HEK293 (cell line): Measurements from ENCODE around the gene LAMA2.

Experiments used
- CTCF ChIA-PET: fragments of 350-600 bp; formaldehyde crosslinking; extraction: SDS; loops from one replicate; lab custom pipeline; 2021; ENCODE audit warnings: antibody characterized with exemption; lab: Yijun Ruan, JAX
- POLR2A ChIA-PET: fragments of 300-600 bp; formaldehyde crosslinking; extraction: SDS; loops from one replicate; lab custom pipeline; 2020; ENCODE audit warnings: antibody characterized with exemption, inconsistent platforms; lab: Yijun Ruan, JAX
- H3K27ac ChIP-seq: fragments of 200-500 bp; sonication (Bioruptor generic); 2 replicates; pipeline ENCODE4 v1.5.1; 2014; ENCODE audit warnings: low read depth, low read length, control low read depth, inconsistent platforms; ENCODE audit errors: extremely low read depth
- H3K36me3 ChIP-seq, 2 experiments: fragments of 200-500 bp in 1 of 2; sonication (Bioruptor generic) in 1 of 2; 1 replicate in 1 of 2; 2 replicates in 1 of 2; pipeline ENCODE4 v1.5.1; 2014 to 2017; ENCODE audit warnings: inconsistent platforms in 2 of 2, low read length in 2 of 2; ENCODE audit not compliant: control insufficient read depth in 2 of 2, insufficient read depth in 1 of 2
- H3K4me1 ChIP-seq: fragments of 200-500 bp; sonication (Bioruptor generic); 2 replicates; pipeline ENCODE4 v1.5.1; 2014; ENCODE audit warnings: mild to moderate bottlenecking, low read length, inconsistent platforms; ENCODE audit not compliant: control insufficient read depth, insufficient read depth
- H3K4me3 ChIP-seq: 2 replicates; pipeline ENCODE4 v1.5.1; 2011; ENCODE audit warnings: low read depth, mild to moderate bottlenecking, control low read depth, low read length, moderate library complexity
- H3K9me3 ChIP-seq: fragments of 200-500 bp; sonication (Bioruptor generic); 2 replicates; pipeline ENCODE4 v1.5.1; 2014; ENCODE audit warnings: low read depth, low read length, inconsistent platforms; ENCODE audit not compliant: control insufficient read depth, insufficient read depth
- GLIS2 ChIP-seq: fragments of 450-650 bp; formaldehyde crosslinking; IDR thresholded peaks from 2 replicates; pipeline ENCODE4 v1.5.1; 2016; ENCODE audit warnings: missing biosample characterization, missing genetic modification characterization
- KLF8 ChIP-seq: fragments of 450-650 bp; formaldehyde crosslinking; IDR thresholded peaks from 2 replicates; pipeline ENCODE4 v1.5.1; 2016; ENCODE audit warnings: missing biosample characterization, missing genetic modification characterization
- MEIS1 ChIP-seq: sonication (generic); formaldehyde crosslinking; IDR thresholded peaks from 2 replicates; pipeline ENCODE4 v1.8.1; 2022; ENCODE audit warnings: missing genetic modification reagents, mild to moderate bottlenecking, borderline replicate concordance
- OVOL3 ChIP-seq: fragments of 450-650 bp; formaldehyde crosslinking; IDR thresholded peaks from 2 replicates; pipeline ENCODE4 v1.5.1; 2016; ENCODE audit warnings: missing biosample characterization, missing genetic modification characterization
- SCRT2 ChIP-seq: fragments of 450-650 bp; formaldehyde crosslinking; IDR thresholded peaks from 2 replicates; pipeline ENCODE4 v1.5.1; 2016; ENCODE audit warnings: missing biosample characterization, missing genetic modification characterization
- YY1 ChIP-seq: fragments of 450-650 bp; formaldehyde crosslinking; IDR thresholded peaks from 2 replicates; pipeline ENCODE4 v1.5.1; 2018; ENCODE audit warnings: missing biosample characterization, missing genetic modification characterization
- ZBTB21 ChIP-seq: fragments of 450-650 bp; formaldehyde crosslinking; IDR thresholded peaks from 2 replicates; pipeline ENCODE4 v1.5.1; 2017; ENCODE audit warnings: missing biosample characterization, missing genetic modification characterization
- ZBTB7A ChIP-seq: fragments of 450-650 bp; formaldehyde crosslinking; IDR thresholded peaks from 2 replicates; pipeline ENCODE4 v1.5.1; 2016; ENCODE audit warnings: low read depth, missing biosample characterization, missing genetic modification characterization
- ZFHX2 ChIP-seq: fragments of 450-650 bp; formaldehyde crosslinking; conservative IDR thresholded peaks from 2 replicates; pipeline ENCODE4 v1.5.1; 2016; ENCODE audit warnings: missing biosample characterization, missing genetic modification characterization
- ZNF121 ChIP-seq: fragments of 450-650 bp; formaldehyde crosslinking; IDR thresholded peaks from 2 replicates; pipeline ENCODE4 v1.5.1; 2016; ENCODE audit warnings: missing biosample characterization, missing genetic modification characterization
- ZNF175 ChIP-seq: fragments of 450-650 bp; formaldehyde crosslinking; IDR thresholded peaks from 2 replicates; pipeline ENCODE4 v1.5.1; 2016; ENCODE audit warnings: missing biosample characterization, missing genetic modification characterization
- ZNF2 ChIP-seq: fragments of 450-650 bp; formaldehyde crosslinking; IDR thresholded peaks from 2 replicates; pipeline ENCODE4 v1.5.1; 2016; ENCODE audit warnings: missing biosample characterization, missing genetic modification characterization
- ZNF221 ChIP-seq: fragments of 450-650 bp; formaldehyde crosslinking; IDR thresholded peaks from 2 replicates; pipeline ENCODE4 v1.5.1; 2017; ENCODE audit warnings: missing biosample characterization, missing genetic modification characterization, borderline replicate concordance
- ZNF274 ChIP-seq, 2 experiments: fragments of 200-500 bp in 1 of 2; fragments of 450-650 bp in 1 of 2; sonication (Bioruptor generic) in 1 of 2; formaldehyde crosslinking in 1 of 2; IDR thresholded peaks; 2 replicates each; pipeline versions ENCODE4 v1.5.1 to v1.6.1; 2014 to 2016; ENCODE audit warnings: borderline replicate concordance in 1 of 2, inconsistent platforms in 1 of 2, low read length in 1 of 2, missing biosample characterization in 1 of 2, missing genetic modification characterization in 1 of 2
- ZNF354C ChIP-seq: fragments of 450-650 bp; formaldehyde crosslinking; IDR thresholded peaks from 2 replicates; pipeline ENCODE4 v1.5.1; 2016; ENCODE audit warnings: missing biosample characterization, missing genetic modification characterization, low read depth, borderline replicate concordance
- ZNF529 ChIP-seq: fragments of 450-650 bp; formaldehyde crosslinking; IDR thresholded peaks from 2 replicates; pipeline ENCODE4 v1.5.1; 2017; ENCODE audit warnings: missing genetic modification characterization, missing biosample characterization; ENCODE audit not compliant: insufficient replicate concordance
- ZNF621 ChIP-seq: fragments of 450-650 bp; formaldehyde crosslinking; IDR thresholded peaks from 2 replicates; pipeline ENCODE4 v1.5.1; 2017; ENCODE audit warnings: missing biosample characterization, missing genetic modification characterization
- ZNF623 ChIP-seq: fragments of 450-650 bp; formaldehyde crosslinking; IDR thresholded peaks from 2 replicates; pipeline ENCODE4 v1.5.1; 2016; ENCODE audit warnings: missing biosample characterization, missing genetic modification characterization
- ZSCAN30 ChIP-seq: fragments of 450-650 bp; IDR thresholded peaks from 2 replicates; pipeline ENCODE4 v1.5.1; 2018; ENCODE audit warnings: missing biosample characterization, mild to moderate bottlenecking, missing genetic modification characterization, moderate library complexity
- TF ChIP-seq, protein P1 (sequence below): fragments of 450-650 bp; formaldehyde crosslinking; IDR thresholded peaks from 2 replicates; pipeline ENCODE4 v1.5.1; 2017; ENCODE audit warnings: missing biosample characterization, mild to moderate bottlenecking, missing genetic modification characterization, moderate library complexity
- TF ChIP-seq, protein P2 (sequence below): fragments of 450-650 bp; formaldehyde crosslinking; IDR thresholded peaks from 2 replicates; pipeline ENCODE4 v1.5.1; 2016; ENCODE audit warnings: missing biosample characterization, missing genetic modification characterization
- TF ChIP-seq, protein P3 (sequence below): sonication (generic); formaldehyde crosslinking; IDR thresholded peaks from 2 replicates; pipeline ENCODE4 v1.8.1; 2022; ENCODE audit warnings: mild to moderate bottlenecking, moderate library complexity, missing genetic modification reagents
- TF ChIP-seq, protein P4 (sequence below): fragments of 450-650 bp; formaldehyde crosslinking; IDR thresholded peaks from 2 replicates; pipeline ENCODE4 v1.5.1; 2016; ENCODE audit warnings: missing biosample characterization, missing genetic modification characterization

LAMA2 gene

DNA sequence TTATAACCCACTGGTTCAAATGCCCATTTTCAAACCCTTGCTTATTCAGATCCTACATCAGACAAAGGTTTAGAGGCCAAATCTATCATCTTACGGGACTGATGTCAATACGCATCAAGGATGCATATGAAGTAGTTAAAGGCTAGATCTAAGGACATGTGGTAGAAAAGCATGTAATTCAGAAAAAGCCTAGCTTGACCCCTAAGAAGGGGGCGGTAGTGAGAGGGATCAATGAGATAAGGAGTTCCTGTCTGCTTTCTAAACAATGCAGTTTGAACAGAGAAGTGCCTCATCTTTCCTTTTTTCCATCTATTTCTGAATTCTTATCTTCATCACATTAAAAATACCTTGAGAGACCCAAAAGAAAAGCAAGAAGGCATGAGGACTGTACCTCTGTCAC is 589.3 kb downstream of the LAMA2 start:
- no peaks in the 10 kb centered on the region for H3K9me3 ChIP-seq
- no peak overlapping the region for H3K27ac ChIP-seq
- no peaks in the 10 kb centered on the region for H3K36me3 ChIP-seq
- H3K4me3 ChIP-seq = no peak overlapping the region
- H3K4me1 ChIP-seq = no peaks in the 10 kb centered on the region
- TF ChIP-seq SCRT2 (tag by site-specific recombination) = no peak
- no peak for TF ChIP-seq ZBTB7A (tag by site-specific recombination)
- TF ChIP-seq ZNF621 (tag by site-specific recombination) = no peak
- no peak for TF ChIP-seq YY1 (tag by site-specific recombination)
- TF ChIP-seq ZFHX2 (tag by site-specific recombination) = no peak
- TF ChIP-seq ZNF529 (tag by site-specific recombination) = no peak
- TF ChIP-seq ZSCAN30 (tag by site-specific recombination) = no peak
- TF ChIP-seq MEIS1 (CRISPR knock-in tag) = no peak
- no peak for TF ChIP-seq ZNF221 (tag by site-specific recombination)
- no peak for TF ChIP-seq KLF8 (tag by site-specific recombination)
- TF ChIP-seq, protein P1, sequence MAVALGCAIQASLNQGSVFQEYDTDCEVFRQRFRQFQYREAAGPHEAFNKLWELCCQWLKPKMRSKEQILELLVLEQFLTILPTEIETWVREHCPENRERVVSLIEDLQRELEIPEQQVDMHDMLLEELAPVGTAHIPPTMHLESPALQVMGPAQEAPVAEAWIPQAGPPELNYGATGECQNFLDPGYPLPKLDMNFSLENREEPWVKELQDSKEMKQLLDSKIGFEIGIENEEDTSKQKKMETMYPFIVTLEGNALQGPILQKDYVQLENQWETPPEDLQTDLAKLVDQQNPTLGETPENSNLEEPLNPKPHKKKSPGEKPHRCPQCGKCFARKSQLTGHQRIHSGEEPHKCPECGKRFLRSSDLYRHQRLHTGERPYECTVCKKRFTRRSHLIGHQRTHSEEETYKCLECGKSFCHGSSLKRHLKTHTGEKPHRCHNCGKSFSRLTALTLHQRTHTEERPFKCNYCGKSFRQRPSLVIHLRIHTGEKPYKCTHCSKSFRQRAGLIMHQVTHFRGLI (tag by site-specific recombination) = no peak
- TF ChIP-seq, protein P2, sequence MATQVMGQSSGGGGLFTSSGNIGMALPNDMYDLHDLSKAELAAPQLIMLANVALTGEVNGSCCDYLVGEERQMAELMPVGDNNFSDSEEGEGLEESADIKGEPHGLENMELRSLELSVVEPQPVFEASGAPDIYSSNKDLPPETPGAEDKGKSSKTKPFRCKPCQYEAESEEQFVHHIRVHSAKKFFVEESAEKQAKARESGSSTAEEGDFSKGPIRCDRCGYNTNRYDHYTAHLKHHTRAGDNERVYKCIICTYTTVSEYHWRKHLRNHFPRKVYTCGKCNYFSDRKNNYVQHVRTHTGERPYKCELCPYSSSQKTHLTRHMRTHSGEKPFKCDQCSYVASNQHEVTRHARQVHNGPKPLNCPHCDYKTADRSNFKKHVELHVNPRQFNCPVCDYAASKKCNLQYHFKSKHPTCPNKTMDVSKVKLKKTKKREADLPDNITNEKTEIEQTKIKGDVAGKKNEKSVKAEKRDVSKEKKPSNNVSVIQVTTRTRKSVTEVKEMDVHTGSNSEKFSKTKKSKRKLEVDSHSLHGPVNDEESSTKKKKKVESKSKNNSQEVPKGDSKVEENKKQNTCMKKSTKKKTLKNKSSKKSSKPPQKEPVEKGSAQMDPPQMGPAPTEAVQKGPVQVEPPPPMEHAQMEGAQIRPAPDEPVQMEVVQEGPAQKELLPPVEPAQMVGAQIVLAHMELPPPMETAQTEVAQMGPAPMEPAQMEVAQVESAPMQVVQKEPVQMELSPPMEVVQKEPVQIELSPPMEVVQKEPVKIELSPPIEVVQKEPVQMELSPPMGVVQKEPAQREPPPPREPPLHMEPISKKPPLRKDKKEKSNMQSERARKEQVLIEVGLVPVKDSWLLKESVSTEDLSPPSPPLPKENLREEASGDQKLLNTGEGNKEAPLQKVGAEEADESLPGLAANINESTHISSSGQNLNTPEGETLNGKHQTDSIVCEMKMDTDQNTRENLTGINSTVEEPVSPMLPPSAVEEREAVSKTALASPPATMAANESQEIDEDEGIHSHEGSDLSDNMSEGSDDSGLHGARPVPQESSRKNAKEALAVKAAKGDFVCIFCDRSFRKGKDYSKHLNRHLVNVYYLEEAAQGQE = no peak
- CTCF ChIA-PET = interaction anchor here (1.3 kb wide), 1 partner anchor 28 kb away, joined by 4 read pairs; no protein-coding TSS in a partner anchor
- POLR2A ChIA-PET = no interaction called here

DNA sequence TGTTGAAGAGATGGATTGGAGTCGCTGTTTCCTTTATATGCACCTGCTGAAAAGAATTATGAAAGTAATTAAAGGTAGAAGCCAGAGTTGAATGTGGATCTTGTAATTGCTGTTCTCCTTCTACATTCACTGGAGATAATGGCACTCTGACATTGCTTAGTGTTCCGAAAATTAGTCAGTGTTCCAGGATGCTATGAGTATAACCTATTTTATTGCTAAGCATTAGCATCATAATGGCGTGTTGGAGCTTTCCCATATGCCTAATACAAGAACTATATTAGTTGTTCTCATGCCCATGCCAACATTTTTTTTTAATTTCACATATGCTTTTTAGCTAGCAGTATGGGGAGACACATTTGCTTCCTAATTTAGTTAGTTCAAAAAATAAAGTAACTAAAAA is 590.6 kb downstream of the LAMA2 start:
- ChIA-PET POLR2A (no interaction called here), CTCF (interaction anchor here (0.8 to 1.5 kb wide), 4 partner anchors 17 to 124 kb away, joined by 3 to 4 read pairs (median 4); no protein-coding TSS in a partner anchor)
- Histone ChIP-seq H3K4me3 (no peak overlapping the region), H3K4me1 (no peaks in the 10 kb centered on the region), H3K9me3 (no peaks in the 10 kb centered on the region), H3K27ac (no peak overlapping the region), H3K36me3 (no peaks in the 10 kb centered on the region)
- TF ChIP-seq OVOL3 (tag by site-specific recombination) (no peak), ZNF623 (tag by site-specific recombination) (no peak), ZNF274 (IDR thresholded peaks at IDR 0.05; ENCODE audit: low read length) (no peak), ZNF274 (tag by site-specific recombination; IDR thresholded peaks at IDR 0.05; ENCODE audit: borderline replicate concordance) (no peak), GLIS2 (tag by site-specific recombination) (no peak), ZNF2 (no peak), ZBTB21 (no peak), ZNF121 (tag by site-specific recombination) (no peak), ZNF354C (tag by site-specific recombination) (no peak), ZNF175 (tag by site-specific recombination) (no peak)
- TF ChIP-seq, protein P3, sequence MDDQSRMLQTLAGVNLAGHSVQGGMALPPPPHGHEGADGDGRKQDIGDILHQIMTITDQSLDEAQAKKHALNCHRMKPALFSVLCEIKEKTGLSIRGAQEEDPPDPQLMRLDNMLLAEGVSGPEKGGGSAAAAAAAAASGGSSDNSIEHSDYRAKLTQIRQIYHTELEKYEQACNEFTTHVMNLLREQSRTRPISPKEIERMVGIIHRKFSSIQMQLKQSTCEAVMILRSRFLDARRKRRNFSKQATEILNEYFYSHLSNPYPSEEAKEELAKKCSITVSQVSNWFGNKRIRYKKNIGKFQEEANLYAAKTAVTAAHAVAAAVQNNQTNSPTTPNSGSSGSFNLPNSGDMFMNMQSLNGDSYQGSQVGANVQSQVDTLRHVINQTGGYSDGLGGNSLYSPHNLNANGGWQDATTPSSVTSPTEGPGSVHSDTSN (CRISPR knock-in tag) = no peak
- TF ChIP-seq, protein P4, sequence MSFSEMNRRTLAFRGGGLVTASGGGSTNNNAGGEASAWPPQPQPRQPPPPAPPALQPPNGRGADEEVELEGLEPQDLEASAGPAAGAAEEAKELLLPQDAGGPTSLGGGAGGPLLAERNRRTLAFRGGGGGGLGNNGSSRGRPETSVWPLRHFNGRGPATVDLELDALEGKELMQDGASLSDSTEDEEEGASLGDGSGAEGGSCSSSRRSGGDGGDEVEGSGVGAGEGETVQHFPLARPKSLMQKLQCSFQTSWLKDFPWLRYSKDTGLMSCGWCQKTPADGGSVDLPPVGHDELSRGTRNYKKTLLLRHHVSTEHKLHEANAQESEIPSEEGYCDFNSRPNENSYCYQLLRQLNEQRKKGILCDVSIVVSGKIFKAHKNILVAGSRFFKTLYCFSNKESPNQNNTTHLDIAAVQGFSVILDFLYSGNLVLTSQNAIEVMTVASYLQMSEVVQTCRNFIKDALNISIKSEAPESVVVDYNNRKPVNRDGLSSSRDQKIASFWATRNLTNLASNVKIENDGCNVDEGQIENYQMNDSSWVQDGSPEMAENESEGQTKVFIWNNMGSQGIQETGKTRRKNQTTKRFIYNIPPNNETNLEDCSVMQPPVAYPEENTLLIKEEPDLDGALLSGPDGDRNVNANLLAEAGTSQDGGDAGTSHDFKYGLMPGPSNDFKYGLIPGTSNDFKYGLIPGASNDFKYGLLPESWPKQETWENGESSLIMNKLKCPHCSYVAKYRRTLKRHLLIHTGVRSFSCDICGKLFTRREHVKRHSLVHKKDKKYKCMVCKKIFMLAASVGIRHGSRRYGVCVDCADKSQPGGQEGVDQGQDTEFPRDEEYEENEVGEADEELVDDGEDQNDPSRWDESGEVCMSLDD (tag by site-specific recombination) = no peak
